WTC11 (cell line): ENCODE measurements around the gene GBP5.

ENCODE experiments used
- CTCF ChIP-seq: fragments of 200-600 bp; IDR thresholded peaks from 2 replicates; pipeline ENCODE4 v1.8.0; 2022; ENCODE audit warnings: antibody characterized with exemption
- E2F4 ChIP-seq: sonication (generic); formaldehyde crosslinking; IDR thresholded peaks from 2 replicates; pipeline ENCODE4 v1.8.1; 2022; ENCODE audit warnings: low read depth, mild to moderate bottlenecking, moderate library complexity, missing genetic modification reagents, borderline replicate concordance
- GABPB1 ChIP-seq: sonication (generic); formaldehyde crosslinking; IDR thresholded peaks from 2 replicates; pipeline ENCODE4 v1.8.1; 2023; ENCODE audit warnings: mild to moderate bottlenecking, missing genetic modification reagents
- IRF2 ChIP-seq: sonication (generic); formaldehyde crosslinking; IDR thresholded peaks from 2 replicates; pipeline ENCODE4 v1.8.0; 2022; ENCODE audit warnings: low read depth, missing genetic modification reagents, borderline replicate concordance
- SMAD3 ChIP-seq: sonication (generic); formaldehyde crosslinking; IDR thresholded peaks from 2 replicates; pipeline ENCODE4 v1.8.0; 2022; ENCODE audit warnings: missing genetic modification reagents, mild to moderate bottlenecking, borderline replicate concordance
- SP1 ChIP-seq: sonication (generic); formaldehyde crosslinking; conservative IDR thresholded peaks from 2 replicates; pipeline ENCODE4 v1.8.1; 2022; ENCODE audit warnings: missing genetic modification reagents
- TEAD4 ChIP-seq: sonication (generic); formaldehyde crosslinking; IDR thresholded peaks from 2 replicates; pipeline ENCODE4 v1.8.0; 2022; ENCODE audit warnings: mild to moderate bottlenecking, missing genetic modification reagents
- ZBTB21 ChIP-seq: sonication (generic); formaldehyde crosslinking; IDR thresholded peaks from 2 replicates; pipeline ENCODE4 v1.8.1; 2023; ENCODE audit warnings: mild to moderate bottlenecking, missing genetic modification reagents, borderline replicate concordance
- ZMAT4 ChIP-seq: fragments of 250-450 bp; sonication (Bioruptor Pico); IDR thresholded peaks from 2 replicates; pipeline ENCODE4 v1.9.0; 2021; ENCODE audit warnings: mild to moderate bottlenecking
- ZSCAN18 ChIP-seq: fragments of 250-450 bp; sonication (Bioruptor Pico); IDR thresholded peaks from 2 replicates; pipeline ENCODE4 v2.1.2; 2022; ENCODE audit warnings: mild to moderate bottlenecking, moderate library complexity

GRCh38 chr1:89280766-89281165 is 8.1 kb upstream of the GBP5 start:
- TF ChIP-seq ZSCAN18 (CRISPR knock-in tag) (no peak), CTCF (no peak), IRF2 (CRISPR knock-in tag) (no peak), ZBTB21 (CRISPR knock-in tag) (no peak), TEAD4 (CRISPR knock-in tag) (no peak), SMAD3 (CRISPR knock-in tag) (no peak), SP1 (CRISPR knock-in tag) (no peak), ZMAT4 (no peak), E2F4 (CRISPR knock-in tag) (no peak), GABPB1 (no peak)
